22Rv1 (cell line): ENCODE data around the gene KDM4C.

Source experiments
- H3K27ac ChIP-seq: fragments of 450-650 bp; 2 replicates; pipeline ENCODE4 v1.5.1; 2017
- ZFX ChIP-seq: fragments of 450-650 bp; IDR thresholded peaks from 2 replicates; pipeline ENCODE4 v1.6.1; 2017; ENCODE audit warnings: antibody characterized with exemption, borderline replicate concordance
- TF ChIP-seq, protein P1 (sequence below): fragments of 450-650 bp; IDR thresholded peaks from 2 replicates; pipeline ENCODE4 v1.5.1; 2017; ENCODE audit warnings: mild to moderate bottlenecking

KDM4C gene

DNA sequence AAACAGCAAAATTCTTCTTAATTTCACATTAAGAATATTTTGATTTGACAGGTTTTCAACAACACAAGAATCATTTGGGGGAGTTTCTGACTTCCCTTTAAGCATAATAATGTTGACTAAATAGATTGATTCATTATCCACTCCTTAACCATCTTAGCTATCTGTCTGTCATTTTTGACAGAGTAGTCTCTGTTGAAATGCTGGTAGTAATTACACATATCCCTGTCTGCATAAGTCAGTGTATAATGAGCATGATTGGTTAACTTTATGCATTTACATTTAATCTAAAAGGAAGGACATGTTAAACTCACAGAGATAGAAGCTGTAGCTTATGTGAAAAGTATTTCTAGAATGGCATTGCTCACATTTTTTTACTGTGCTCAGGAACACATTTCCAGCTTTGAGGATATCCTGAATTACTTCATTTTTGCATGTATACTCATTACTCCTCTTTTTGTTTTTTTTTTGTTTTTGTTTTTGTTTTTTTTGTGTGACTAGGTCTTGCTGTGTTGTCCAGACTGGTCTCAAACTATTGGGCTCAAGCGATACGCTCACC lies 385.9 kb downstream of the KDM4C start:
- TF ChIP-seq, protein P1, sequence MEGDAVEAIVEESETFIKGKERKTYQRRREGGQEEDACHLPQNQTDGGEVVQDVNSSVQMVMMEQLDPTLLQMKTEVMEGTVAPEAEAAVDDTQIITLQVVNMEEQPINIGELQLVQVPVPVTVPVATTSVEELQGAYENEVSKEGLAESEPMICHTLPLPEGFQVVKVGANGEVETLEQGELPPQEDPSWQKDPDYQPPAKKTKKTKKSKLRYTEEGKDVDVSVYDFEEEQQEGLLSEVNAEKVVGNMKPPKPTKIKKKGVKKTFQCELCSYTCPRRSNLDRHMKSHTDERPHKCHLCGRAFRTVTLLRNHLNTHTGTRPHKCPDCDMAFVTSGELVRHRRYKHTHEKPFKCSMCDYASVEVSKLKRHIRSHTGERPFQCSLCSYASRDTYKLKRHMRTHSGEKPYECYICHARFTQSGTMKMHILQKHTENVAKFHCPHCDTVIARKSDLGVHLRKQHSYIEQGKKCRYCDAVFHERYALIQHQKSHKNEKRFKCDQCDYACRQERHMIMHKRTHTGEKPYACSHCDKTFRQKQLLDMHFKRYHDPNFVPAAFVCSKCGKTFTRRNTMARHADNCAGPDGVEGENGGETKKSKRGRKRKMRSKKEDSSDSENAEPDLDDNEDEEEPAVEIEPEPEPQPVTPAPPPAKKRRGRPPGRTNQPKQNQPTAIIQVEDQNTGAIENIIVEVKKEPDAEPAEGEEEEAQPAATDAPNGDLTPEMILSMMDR, result no peak
- no peak for TF ChIP-seq ZFX
- H3K27ac ChIP-seq, result no peak overlapping the region

DNA sequence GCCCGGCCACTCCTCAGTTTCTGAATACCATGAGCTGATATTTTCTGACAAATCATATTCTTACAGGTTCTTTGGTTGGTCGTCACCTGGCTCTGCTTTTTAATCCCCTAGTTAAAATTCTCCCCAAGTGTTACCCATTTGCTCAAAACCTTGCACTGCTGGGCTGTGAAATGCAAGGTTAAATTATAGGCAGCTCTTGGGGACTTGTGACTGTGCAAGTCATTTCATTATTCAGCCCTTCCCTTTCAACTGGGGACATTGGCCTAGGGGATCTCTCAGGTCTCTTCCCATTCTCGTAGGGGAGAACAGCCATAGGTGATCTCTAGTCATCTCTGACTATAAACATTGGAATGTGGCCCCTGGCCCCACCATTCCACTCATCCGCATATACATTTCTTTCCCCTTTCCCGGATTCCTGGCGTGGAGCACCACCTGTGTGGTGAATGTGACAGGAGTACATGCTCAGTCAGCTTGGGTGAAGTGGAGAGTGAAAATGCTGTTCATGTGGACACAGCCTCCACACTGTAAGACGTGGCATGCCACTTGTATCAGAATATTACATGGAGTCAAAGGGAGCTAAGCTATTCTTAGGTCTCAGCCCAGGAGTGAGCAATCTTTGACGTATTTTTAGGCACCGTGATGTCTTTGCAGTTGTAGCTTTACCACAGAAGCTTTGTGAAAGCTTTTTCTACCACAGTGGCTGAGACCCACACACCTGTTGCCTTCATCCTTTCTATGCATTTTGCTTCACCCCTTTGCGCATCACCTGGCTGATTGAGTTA lies 386.7 kb downstream of the KDM4C start:
- TF ChIP-seq ZFX, result no peak
- TF ChIP-seq, protein P1, result no peak

GRCh38 chr9:7145361-7146069 lies 387.7 kb downstream of the KDM4C start:
- TF ChIP-seq, protein P1, result no peak
- no peak for TF ChIP-seq ZFX
- no peak overlapping the region for H3K27ac ChIP-seq

More for the DNA sequence above, 386.7 kb downstream of the KDM4C start:
- no peak overlapping the region for H3K27ac ChIP-seq

- no peak for TF ChIP-seq ZFX
- TF ChIP-seq, protein P1, result no peak
Measured at GRCh38 chr9:7146582-7146981, 388.8 kb downstream of the KDM4C start.

GRCh38 chr9:7147121-7148090 lies 389.6 kb downstream of the KDM4C start:
- TF ChIP-seq, protein P1, result no peak
- TF ChIP-seq ZFX, result no peak
- H3K27ac ChIP-seq, result no peak overlapping the region

More at GRCh38 chr9:7146582-7146981, 388.8 kb downstream of the KDM4C start:
- H3K27ac ChIP-seq, result no peak overlapping the region

- no peak for TF ChIP-seq ZFX
- TF ChIP-seq, protein P1, result no peak
- no peak overlapping the region for H3K27ac ChIP-seq
Measured at GRCh38 chr9:7148243-7148765, 390.5 kb downstream of the KDM4C start.
